DMS 273 (cell line): Measurements from ENCODE around the gene GPRC5D.

Experiments used
- DNase-seq: peaks from one replicate; lab custom pipeline; 2025; ENCODE audit not compliant: unreplicated experiment; lab: John Stamatoyannopoulos, UW

Gene GPRC5D

DNA sequence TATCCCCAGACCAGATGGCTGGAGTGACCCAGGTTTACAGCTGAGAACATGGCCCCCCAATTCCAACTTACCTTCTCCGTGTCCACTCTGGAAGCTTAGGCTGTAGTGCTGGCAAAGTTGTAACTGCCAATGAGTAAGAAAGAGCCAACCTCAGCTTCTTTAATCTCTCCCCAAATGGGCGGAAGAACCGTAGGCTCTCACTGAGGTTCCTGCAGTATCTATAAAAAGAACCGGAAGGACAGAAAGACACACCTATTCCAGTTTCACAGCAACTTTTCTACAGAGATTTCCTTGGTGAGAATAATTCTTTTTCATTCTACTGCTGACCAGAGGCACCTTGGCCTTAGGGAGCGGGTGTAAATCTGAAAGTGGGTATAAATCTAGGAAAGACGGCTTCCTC lies at the start of gene GPRC5D:
GPRC5D (minus strand) TSS at position 135 of the 400 bp plus-strand sequence. CDS start 1,786 bp downstream, outside the sequence.
- DNase-seq: no peak

DNA sequence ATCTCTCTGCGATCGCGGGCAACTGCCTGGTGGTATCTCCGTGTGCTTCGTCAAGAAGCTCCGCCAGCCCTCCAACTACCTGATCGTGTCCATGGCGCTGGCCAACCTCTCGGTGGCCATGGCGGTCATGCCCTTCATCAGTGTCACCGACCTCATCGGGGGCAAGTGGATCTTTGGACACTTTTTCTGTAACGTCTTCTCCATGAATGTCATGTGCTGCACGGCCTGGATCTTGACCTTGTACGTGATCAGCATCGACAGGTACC lies 49.7 kb upstream of the GPRC5D start:
- DNase-seq: no peak

DNA sequence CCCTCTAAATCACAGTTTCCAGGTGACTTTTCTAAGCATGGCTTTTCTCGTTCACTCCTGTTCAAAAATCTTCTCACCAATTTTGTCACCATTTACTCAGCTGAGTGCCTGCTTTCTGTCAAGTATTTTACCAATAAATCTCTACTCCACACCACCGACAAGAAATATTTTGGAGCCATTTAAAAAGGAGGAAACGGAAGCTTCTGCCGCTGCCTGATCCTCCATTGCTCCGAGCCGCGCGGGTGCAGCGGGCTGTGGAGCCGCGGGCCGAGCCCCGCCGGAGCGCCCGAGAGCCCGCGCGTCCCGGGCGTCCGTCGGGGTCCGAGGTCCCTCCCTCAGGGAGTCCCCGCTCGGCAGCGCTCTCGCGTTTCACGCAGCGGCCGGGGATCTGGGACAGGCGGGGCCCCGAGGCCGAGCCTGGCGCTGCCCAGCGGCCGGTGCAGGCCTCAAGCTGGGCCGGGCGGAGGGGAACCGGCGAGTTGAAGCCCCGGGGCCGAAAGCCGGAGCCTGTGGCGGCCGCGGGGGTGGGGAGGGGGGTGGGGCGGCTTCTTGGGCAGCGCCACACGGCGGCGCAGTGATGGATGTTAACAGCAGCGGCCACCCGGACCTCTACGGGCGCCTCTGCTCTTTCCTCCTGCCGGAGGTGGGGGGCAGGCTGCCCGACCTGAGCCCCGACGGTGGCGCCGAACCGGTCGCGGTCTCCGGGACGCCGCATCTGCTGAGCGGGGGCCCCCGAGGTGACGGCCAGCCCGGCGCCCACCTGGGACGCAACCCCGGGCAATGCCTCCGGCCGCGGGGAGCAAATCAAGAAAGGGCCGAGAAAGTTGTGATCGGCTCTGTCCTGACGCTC lies 49.2 kb upstream of the GPRC5D start:
- DNase-seq: peak; percentile 71

DNA sequence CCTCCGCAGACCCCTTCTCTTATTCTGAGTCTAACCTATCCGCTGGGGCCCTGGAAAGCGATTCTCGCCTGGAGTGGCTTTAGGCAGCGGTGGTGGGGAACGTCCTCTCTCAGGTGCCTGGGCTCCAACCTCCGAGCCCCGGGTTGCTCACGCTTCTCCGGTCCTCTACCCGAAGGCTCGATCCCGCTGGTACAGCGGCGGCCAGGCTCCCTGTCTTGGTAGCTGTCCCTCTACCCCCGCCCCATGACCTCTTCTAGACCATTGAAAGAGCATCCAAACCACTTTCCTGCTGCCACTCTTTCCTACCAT lies 48.6 kb upstream of the GPRC5D start:
- no peak for DNase-seq

DNA sequence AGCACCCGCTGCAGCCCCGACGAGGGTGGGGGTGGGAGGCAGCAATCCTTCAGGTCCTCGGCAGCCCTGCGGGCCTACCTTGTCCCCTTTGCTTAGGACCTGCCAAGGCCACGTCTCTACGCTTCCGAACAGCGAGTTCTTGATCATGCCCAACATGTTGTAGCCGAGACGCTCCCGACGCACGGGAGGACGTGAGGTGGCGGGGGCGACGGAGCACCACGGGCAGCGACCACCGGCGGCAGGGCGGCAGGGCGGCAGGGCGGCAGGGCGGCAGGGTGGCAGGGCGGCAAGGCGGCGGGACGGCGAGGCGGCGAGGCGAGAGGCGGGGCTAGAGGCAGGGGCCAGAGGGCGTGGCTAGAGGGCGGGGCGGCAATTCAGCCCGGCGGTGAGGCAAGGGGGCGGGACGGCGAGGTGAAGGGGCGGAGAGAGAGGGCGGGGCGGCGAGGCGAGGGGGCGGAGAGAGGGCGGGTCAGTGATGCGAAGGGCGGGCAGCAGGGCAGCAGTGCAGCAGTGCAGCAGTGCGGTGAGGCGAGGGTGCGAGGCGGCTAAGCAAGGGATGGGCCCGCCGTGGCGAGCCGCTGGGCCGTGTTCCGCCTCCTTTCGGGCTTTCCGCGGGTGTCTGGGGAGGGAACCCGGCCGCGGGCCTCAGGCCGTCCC lies 48.1 kb upstream of the GPRC5D start, which contains the start of gene HEBP1:
HEBP1 (minus strand) TSS at position 307 of the 657 bp plus-strand sequence; CDS start at position 156, 151 bp downstream.
- DNase-seq: peak; percentile 87

DNA sequence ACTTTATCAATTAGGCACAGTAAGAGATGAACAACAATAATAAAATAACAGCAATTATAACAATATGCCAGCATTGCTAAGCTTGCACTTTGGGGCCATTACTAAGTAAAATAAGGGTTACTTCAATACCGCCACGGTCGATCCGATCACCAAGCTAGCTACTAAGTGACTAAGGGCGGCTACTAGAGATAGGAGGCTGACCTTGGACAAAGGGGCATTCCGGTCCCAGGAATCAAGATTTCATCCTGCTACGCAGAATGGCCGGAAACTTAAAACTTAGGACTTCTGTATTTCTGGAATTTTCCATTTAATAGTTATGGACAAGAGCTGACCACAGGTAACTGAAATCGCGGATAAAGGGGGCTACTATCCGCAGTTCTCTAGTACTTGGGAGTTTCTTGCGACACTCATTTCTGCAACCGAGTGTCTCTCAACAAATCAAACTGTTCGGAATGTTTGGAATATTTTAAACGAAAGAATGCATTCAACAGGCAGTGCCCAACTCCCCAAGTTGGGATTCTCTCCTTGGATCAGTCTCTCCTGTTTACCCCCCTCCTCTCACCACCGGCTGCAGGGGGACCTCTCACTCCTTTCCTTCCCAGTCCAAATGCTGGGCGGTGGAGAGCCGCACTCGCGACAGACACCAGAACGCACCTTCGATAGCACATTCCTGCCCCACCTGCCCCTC lies 47.4 kb upstream of the GPRC5D start:
- peak; percentile 63 for DNase-seq

DNA sequence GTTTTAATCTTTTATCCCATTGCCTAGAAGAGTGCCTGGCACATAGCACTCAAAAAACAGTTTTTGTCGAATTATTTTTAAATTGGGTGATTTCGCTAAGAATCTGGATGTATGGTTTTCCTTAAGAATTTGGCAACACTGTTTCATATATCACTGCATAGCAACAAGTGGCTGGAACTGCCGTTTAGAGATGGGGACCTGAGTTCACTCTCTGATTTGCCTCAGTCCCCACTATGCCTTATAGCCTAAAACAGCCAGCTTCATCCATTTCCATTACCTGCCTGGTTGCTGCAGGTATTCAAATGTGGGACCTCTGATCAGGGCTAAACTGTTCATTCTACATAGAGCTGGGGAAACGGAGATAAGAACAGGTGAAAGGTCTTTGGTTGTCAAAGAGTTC lies 46.3 kb upstream of the GPRC5D start:
- no peak for DNase-seq

DNA sequence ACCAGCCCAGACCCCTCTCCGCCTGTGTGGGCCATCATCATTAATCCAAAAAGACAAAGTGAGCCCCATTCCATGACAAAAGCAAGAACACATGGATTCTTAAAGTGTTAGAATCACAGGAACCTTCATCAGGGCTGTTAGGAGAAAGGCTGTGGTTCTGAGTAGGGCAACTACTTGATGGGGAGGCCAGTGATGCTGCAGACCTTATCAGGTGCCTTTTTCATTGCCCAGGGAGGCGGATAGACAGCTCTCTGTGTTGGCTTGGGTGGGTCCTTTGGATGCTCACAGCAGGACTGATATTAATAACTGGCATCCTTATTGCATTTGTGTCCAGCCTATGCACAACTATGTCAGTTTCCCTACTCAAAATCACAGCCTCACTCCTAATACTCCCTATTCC lies 45.8 kb upstream of the GPRC5D start:
- no peak for DNase-seq

DNA sequence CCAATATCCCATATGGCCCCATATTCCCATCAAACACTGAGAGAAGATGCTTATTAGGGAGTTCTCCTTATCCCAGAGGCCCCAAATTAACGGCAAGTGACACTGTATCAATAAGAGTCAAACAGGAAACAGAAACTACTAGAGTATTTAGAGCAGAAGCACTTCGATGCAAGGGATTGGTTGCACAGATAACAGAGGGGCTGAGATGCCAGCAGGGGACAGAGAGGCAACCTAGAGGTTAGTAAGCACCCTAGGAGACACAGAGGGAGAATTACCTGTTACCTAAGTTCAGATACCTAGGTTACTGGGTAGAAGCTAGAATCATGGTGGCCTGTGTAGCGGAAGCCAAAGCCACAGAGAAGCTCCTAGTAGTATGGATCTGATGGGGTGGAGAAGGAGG lies 45.2 kb upstream of the GPRC5D start:
- DNase-seq: no peak

DNA sequence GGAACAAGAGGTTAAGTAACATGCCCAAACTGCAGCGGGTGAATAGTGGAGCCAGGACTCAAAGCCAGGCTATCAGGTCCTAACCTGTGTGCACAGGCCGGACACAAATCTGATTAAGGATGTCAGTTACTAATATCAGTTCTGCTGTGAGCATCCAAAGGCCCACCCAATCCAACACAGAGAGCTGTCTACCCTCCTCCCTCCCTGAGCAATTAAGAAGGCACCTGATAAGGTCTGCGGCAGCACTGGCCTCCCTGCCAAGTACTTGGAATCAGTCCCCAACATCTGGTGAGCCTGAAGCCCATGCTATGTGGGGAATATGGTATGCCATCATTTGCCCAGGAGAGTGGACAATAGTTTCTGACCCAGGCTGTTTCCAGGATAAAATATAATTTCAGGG lies 44.2 kb upstream of the GPRC5D start:
- DNase-seq: no peak

DNA sequence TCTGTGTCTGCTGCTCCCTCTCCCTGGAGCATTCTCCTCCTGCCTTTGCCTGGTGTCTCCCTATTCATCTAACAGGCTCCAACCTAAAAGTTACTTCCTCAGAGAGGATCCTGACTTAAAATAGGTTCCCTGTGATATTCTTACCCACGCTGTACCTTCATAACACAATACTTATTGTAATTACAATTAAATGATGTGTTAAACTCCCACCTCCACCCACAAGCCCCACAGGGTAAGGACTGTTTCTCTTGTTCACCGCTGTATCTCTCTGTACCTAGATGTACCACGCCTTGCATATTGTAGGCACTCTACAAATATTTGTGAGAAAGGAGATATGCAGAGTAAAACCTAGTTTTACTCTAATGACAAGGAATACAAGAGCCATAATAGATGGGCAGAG lies 43.1 kb upstream of the GPRC5D start:
- DNase-seq: no peak

DNA sequence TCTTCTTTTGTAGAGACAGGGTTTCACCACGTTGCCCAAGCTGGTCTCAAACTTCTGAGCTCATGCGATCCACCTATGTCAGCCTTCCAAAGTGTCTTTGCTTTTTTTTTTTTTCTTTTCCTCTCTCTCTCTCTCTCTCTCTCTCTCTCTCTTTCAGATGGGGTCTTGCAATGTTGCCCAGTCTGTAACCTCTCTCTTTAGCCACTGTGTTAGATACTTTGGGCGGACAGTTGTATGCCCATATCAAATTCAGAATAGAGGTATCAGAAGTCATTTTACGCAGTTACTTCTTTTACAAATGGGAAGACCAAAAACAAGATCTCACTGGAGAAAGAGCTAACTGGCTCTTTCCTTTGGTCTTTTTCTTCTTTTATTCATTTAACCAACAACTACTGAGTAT lies 41.4 kb upstream of the GPRC5D start:
- no peak for DNase-seq

DNA sequence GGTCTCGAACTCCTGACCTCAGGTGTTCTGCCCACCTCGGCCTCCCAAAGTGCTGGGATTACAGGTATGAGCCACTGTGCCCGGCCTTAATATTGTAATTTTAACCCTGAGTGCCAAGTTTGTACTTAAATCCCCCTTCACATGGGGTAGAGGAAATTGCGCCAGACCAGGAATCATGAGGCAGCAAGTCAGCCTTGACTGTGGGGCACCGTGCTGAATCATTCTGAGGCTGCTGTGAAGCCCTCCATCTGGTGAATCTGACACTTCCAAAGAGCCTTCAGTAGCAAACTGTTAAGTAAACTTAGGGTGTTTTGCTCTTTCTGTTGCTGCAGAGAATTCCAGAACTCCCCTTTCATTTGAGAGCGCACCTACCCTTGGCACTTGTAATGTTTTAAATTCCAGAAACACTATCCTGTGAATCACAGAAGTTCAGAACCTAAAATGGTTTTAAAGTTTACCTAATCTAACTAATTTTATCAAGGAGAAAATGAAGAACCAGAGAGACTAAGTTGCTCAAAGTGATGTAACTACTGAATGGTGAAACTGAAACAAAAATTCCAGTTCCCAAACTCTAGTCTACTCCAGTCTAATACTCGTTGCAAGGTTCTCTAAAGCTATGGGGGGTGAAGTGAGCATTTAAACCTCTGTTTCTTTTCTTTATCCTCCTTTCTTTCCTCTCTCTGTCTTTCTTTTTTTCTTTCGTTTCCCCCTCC lies 40.6 kb upstream of the GPRC5D start:
- DNase-seq: peak; percentile 35

DNA sequence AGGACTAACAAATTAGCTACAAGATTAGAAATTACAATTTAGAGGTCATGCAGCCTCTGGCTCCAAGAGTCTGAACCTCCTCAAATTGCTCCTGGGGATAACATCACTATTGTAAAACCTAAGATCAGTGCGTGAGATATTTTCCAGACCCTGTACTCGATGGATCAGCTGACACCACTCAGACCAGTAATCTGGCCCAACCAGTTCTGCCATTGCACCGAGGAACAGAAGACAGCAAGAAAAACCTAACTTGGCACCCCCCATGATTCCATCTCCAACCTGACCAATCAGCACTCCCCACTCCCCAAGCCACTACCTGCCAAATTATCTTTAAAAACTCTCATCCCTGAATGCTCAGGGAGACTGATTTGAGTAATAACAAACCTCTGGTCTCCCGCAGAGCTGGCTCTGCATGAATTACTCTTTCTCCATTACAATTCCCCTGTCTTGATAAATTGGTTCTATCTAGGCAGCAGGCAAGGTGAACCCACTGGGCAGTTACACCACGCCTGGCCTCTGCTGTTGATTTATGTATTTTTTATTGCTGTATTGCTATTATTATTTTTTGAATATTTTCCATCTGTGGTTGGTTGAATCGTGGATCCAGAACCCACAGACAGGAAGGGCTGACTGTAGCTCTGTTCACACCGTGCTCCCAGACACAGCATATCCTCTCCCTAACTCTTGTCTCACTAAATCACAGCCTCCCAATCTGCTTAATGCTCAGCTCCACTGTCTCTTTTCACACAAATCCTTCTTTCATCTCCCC lies 38.9 kb upstream of the GPRC5D start:
- no peak for DNase-seq

DNA sequence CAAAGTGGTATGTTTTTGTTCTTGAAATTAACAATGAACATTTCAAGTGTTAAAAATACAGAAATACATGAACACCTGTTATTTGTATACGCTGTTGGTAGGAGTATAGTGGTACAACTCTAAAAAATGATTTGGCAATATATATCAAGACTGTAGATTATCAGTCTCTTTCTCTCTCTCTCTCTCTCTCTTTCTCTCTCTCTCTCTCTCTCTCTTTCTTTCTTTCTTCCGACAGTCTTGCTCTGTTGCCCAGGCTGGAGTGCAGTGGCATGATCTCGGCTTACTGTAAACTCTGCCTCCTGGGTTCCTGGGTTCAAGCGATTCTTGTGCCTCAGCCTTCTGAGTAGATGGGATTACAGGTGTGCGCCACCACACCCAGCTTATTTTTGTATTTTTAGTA lies 35.5 kb upstream of the GPRC5D start:
- no peak for DNase-seq

DNA sequence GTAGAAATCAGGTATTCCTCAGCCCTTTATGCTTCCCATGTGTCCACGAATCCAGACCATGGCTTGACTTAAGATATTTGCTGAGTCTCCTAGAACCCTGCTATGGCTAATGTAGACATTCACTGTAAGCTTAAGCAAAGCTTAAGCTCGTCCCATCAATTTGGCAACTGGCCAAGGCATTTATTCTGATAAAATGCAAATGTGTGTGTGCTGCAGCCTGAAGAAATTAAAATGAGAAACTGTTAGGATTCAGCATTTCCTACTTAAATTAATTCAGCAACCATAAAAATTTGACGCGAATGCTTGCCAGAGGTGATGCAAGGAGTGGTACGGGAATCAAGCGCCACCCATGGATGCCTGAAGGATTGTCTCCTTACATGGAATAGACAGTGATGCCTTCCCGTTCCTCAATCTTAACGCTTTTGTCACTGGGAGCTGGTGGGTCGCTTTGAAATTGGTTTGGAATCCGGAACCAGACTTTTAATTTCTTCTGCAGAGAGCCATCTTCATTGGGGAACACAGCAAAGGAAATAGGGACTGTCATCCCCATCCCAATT lies 34.9 kb upstream of the GPRC5D start:
- DNase-seq: peak; percentile 7

DNA sequence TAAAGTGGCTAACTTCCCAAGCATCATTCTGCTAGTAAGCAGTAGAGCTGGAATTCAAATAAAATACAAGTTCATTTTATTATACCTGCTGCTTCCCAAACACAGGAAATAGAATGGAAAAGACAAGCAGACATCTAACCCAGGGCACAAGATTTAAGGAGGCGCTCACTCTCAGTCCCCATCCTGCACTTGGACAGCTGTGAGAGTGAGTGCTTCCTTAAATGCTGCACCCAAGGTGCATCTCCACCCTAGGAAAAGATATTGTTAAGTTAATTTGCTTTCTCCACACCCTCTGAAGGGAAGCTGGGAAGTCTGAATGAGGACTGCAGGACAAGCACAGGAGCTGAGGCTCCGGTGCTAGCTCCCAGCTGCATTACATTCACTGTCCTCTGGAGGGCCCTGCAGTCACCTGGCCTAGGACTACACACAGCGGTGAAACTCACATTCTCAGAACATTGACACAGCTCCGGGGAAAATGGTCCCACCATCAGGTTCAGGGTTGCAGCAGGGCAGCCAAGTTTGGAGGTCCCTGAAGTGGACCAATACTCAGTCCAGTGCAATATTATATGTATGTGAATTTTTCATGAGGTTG lies 33.9 kb upstream of the GPRC5D start:
- peak; percentile 38 for DNase-seq

DNA sequence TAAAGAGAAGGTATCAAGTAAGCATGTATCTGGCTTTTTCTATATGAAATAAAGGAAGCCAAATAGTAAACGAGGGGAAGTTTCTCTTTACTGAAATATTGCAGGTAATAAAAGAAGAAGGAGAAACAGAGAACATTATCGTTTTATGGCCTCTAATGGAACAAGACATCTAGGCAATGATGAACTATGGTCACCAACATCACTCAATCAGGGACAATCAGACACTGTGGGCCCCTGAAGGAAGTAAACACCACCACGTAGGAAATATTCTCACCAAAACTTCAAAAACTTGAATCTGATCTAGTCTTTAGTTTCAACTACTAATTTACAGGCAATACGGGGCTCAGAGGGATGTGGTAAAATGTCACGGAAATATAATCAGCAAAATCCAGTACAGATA lies 32.2 kb upstream of the GPRC5D start:
- DNase-seq: no peak

DNA sequence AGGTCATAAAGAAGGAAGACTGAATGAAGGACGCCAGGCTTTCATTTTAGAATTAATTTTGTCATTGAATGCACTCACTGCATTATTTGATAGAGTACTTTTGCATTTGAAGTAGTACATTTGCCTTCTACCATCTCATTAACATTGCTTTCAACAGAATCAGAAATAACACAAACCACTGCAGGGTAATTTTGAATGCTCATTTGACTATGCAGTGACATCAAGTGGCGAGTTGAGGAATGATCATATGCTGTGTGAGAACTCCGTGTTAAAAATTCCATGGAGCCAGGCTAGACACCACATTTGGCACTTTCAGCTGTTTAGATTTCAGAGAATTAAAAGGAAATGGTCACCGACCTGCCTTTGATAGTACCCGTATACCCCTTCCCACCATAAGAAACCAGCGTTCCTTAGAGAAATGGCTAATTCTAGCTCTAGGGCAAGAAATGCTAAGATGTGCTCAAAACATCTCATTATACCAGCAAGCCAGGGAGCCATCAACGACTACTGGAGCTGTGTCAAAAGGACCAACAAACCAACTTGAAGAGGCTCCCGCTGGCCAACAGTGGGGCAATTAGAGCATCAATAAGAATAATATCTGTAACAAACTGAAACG lies 31.6 kb upstream of the GPRC5D start:
- DNase-seq: peak; percentile 47

DNA sequence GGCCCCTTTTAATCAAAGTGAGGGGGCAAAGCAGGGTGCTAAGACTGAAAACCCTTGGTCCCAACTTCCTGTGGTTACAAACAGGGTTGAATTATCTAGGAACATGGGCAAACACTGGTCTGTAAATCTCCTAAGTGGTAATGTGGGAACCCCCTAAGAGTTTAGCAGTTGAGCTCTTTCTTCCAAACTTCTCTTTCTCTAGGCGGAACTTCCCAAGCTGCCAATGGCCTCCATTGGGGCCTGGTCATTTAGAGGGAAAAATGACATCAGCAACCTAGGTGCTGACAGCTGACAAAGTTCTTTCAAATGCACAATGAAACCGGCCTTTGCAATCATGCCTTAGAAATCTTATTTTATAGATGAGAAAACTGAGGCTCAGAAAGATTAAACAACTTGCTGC lies 30.4 kb upstream of the GPRC5D start:
- no peak for DNase-seq
